ENCODE results near the gene NCOR2. TPM values are rescaled to one million over a fixed set of nuclear protein-coding genes. Genes with fewer than 3 reads are reported as not detected.

The NCOR2 gene
- total and polyA plus RNA-seq, 2 of the 4 experiments (the other 2 are of a cell fraction): 12.9 to 40.8 TPM

GRCh38 chr12:124599074-124599999, 31.9 kb upstream of the NCOR2 start:
- Histone ChIP-seq H3K9ac (ENCODE audit: low read depth, low read length) (no peak overlapping the region), H4K91ac (ENCODE audit: insufficient read depth, low read depth, low read length) (no peak overlapping the region), H4K8ac (ENCODE audit: low read depth in 2 of 2, low read length in 2 of 2) (no peak overlapping the region), H3K36me3 (ENCODE audit: control insufficient read depth, insufficient read depth, low read length) (no peaks in the 10 kb centered on the region), H3K23ac (ENCODE audit: low read depth, low read length) (no peak overlapping the region), H2AFZ (replicated peaks; ENCODE audit: low read length, poor library complexity) (no peak overlapping the region), H3K4me3 (ENCODE audit: insufficient read depth, low read depth, low read length) (no peak overlapping the region), H3K27me3 (ENCODE audit: control insufficient read depth, insufficient read depth, low read length) (peaks cover 2% of the 10 kb centered on the region; the same call in 1 of the 2 replicates), H4K5ac (ENCODE audit: low read depth, low read length) (no peak overlapping the region), H2AK9ac (replicated peaks; ENCODE audit: low read depth, low read length, poor library complexity) (no peak overlapping the region), H2BK120ac (ENCODE audit: low read depth, low read length) (no peak overlapping the region), H2BK15ac (ENCODE audit: low read depth, low read length) (no peak overlapping the region), H3K56ac (ENCODE audit: extremely low read depth, insufficient read depth, low read length) (no peak overlapping the region), H3K27ac (ENCODE audit: insufficient read depth, low read length) (no peak overlapping the region), H2BK20ac (ENCODE audit: low read depth, low read length) (no peak overlapping the region), H4K20me1 (ENCODE audit: insufficient read depth, low read length) (no peaks in the 10 kb centered on the region), H3K9me1 (ENCODE audit: insufficient read depth, low read length) (no peaks in the 10 kb centered on the region; the same call in 1 of the 2 replicates), H3K4me2 (ENCODE audit: low read depth, low read length) (no peak overlapping the region), H3K9me3 (ENCODE audit: control insufficient read depth, insufficient read depth, low read length) (peaks cover 4% of the 10 kb centered on the region), H2AK5ac (ENCODE audit: low read depth, low read length) (no peak overlapping the region), H3K4ac (ENCODE audit: low read depth, low read length) (no peak overlapping the region), H3K79me1 (ENCODE audit: low read depth in 1 of 2, low read length in 2 of 2) (no peaks in the 10 kb centered on the region), H3K4me1 (ENCODE audit: control insufficient read depth, insufficient read depth, low read length) (no peaks in the 10 kb centered on the region; the same call in 1 of the 2 replicates), H2BK5ac (ENCODE audit: low read depth, low read length, poor library complexity, severe bottlenecking) (no peak overlapping the region), H3K14ac (replicated peaks; ENCODE audit: low read depth, low read length) (no peak overlapping the region), H3K18ac (ENCODE audit: low read depth, low read length) (no peak overlapping the region)
- DNase-seq (peak; percentile 45), ATAC-seq (ENCODE audit: low read depth) (peak; percentile 42; the same call in 1 of the 2 replicates)
- in situ Hi-C loops (cut with MboI; ENCODE audit: low sequenced_read_pairs) (no loop called here), intact Hi-C loops (cut with micrococcal nuclease) (no loop called here), dilution Hi-C loops (cut with HindIII; ENCODE audit: low sequenced_read_pairs, unreplicated experiment) (no loop called here)
- ChIA-PET POLR2A (ENCODE audit: unreplicated experiment) (no interaction called here), CTCF (no interaction called here)
- WGBS, 2 experiments (ENCODE audit: extremely low coverage in 2 of 2, insufficient read length in 1 of 2): no CpG with 5 or more reads among the region's 10 CpGs
- TF ChIP-seq RFX5 (IDR thresholded peaks at IDR 0.05; ENCODE audit: low read depth, low read length): no peak
- TF ChIP-seq CEBPB (IDR thresholded peaks at IDR 0.05; ENCODE audit: low read depth, low read length): peak; percentile 80
- TF ChIP-seq POLR2A (IDR thresholded peaks at IDR 0.05; ENCODE audit: low read depth, low read length): no peak
- no peak for TF ChIP-seq CTCF (conservative IDR thresholded peaks at IDR 0.05; ENCODE audit: low read depth, low read length)
- TF ChIP-seq MAFK (IDR thresholded peaks at IDR 0.05; ENCODE audit: low read depth, low read length): no peak
- BruUV-seq (replicated peaks): no TSS peak

Data from IMR-90 (cell line).